GM18498 (cell line): ENCODE results near the gene MAP3K21.

Source experiments
- ATAC-seq: cut with Tn5 transposase; IDR thresholded peaks from one replicate; pipeline ENCODE4 v1.9.1; 2021; ENCODE audit warnings: mild to moderate bottlenecking, moderate library complexity; ENCODE audit not compliant: unreplicated experiment

MAP3K21 gene

GRCh38 chr1:233386336-233386735 is 58.8 kb downstream of the MAP3K21 start:
- no peak for ATAC-seq

DNA sequence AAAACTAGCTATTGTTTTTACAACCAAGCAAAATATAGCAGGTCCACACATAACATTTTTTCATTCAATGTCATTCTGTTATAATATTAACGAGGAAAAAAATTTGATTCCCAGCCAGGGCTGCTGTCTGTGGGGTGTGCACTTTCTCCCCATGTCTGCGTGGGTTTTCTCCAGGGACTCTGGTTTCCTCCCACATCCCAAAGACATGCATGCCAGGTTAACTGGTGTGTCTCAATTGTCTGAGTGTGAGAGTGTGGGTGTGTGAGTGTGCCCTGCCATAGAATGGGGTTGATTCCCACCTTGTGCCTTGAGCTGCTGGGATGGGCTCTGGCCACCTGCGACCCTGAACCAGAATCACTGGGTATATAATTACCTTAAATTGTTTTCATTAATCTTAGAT is 60.1 kb downstream of the MAP3K21 start:
- no peak for ATAC-seq

DNA sequence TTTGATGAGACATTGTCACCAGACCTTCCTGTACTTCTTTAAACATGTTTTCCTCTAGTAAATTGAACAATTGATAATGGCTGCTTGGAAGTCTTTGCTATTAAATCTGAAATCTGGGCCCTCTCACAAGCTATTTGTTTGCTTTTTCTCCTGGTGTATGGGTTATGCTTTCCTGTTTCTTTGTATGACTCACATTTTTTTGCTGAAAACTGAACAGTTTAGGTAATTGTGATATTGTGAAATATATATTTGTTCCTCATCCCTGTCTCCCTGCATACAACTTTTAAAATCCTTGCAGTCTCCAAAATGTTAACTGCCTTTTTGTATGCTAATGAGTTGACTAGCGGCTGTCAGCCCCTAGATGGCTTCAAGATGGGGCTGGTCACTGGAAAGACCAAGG is 61.6 kb downstream of the MAP3K21 start:
- no peak for ATAC-seq

GRCh38 chr1:233389893-233390292 is 62.4 kb downstream of the MAP3K21 start:
- no peak for ATAC-seq

DNA sequence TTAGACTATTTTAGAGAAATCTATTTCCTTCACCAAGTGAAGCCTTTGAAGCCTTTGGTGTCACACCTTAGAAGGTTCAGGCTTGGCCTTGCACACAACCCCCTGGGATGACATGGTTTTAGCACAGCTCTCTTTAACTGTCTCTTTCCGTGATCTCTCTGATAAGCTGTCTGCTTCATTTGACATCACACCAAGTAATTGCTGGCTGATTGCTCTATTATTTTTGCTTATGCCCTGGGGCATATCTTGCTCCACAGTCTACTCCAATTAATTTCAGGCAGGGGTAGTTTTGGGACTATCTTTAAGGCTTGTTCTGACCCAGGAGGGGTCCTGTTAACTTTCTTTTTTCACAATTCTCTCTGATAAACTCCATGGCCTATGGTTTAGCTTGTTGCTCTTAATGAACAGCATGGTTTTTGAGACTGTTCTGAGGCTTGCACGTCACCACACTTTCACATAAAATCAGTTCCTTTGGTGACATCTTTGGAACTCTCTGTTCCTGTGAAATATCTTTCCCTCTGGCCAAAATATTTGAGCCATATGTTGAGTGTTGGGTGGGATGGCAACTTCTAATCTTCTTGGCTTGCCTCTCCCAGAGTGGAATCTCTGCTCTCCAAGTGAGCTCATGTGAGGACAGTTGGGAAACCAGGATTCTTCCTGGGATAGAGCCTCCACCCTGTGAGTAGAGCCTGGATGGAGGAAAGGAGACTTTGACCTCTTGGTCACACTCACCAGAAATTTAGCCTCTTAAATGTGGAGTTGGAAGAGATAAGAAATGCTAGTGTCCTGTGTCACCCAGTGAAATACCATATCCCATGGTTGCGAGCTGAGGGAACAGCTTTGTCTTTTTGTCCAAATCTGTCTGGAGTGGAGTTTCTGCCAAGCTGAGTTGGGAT is 63.6 kb downstream of the MAP3K21 start:
- no peak for ATAC-seq

DNA sequence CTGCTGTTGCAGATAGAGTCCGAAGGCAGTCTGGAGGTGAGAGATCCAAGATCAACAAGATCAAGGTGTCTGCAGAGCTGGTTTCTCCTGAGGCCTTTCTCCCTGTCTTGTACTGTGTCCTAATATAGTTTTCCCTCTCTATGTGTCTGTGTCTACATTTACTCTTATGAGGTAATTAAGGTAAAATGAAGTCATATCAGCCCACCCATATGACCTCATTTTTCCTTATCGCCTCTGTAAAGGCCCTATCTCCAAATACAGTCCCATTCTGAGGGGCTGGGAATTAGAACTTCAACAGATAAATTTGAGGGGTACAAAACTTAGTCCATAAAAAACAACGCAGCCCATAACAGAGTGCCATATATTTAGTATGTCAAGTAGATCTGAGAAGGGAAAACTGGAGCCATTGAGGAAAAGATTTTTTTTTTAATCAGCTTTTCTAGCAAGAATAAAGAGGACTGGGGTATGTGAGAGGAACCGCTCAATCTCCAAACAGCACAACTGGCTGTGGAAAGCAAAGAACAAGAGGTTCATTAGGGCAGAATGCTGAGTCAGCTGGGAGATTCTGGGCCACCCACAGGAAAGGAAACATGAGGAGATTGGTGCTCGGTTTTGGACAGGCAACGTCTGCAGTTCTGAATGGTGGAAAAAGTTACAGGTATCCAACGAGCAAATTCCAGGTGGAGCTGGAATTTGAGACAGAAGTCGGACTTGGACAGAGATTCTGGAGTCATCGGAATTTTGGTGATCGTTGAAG is 65.7 kb downstream of the MAP3K21 start:
- no peak for ATAC-seq

DNA sequence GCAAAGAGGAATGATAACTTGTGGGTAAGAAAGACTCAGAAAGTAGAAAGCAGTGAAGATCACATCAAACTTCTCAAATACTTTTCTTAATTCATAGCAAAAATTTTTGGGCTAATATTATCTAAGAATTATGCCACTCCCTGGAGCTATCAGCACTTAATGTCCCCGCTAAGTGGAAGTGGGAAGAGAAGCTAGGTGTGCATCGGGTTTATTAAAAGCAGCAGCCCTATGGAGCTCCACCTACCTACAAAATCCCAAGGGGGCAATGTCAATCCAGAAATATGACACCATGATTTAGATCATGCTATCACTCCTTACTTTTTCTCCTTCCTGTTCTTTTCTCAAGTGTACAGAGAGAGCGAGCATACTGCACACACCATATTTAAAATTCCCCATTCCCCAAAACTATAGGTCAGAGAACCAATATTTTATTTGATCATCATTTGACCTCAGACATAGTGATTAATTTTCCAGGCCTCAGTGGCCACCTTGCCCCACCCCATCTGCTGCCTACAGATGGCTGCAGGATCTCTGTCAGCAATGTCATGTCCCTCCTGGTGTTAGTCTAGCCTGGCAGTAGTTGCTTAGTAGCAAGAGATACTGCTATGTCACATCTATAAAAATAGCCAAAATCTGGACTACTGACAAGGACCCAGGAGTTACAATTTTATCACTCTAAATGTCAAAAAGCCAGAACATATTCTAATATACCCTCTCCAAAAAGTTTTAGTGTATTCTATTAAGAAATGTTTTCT is 66.6 kb downstream of the MAP3K21 start:
- no peak for ATAC-seq

- no peak for ATAC-seq
Observed at GRCh38 chr1:233394860-233395717, 67.6 kb downstream of the MAP3K21 start.

DNA sequence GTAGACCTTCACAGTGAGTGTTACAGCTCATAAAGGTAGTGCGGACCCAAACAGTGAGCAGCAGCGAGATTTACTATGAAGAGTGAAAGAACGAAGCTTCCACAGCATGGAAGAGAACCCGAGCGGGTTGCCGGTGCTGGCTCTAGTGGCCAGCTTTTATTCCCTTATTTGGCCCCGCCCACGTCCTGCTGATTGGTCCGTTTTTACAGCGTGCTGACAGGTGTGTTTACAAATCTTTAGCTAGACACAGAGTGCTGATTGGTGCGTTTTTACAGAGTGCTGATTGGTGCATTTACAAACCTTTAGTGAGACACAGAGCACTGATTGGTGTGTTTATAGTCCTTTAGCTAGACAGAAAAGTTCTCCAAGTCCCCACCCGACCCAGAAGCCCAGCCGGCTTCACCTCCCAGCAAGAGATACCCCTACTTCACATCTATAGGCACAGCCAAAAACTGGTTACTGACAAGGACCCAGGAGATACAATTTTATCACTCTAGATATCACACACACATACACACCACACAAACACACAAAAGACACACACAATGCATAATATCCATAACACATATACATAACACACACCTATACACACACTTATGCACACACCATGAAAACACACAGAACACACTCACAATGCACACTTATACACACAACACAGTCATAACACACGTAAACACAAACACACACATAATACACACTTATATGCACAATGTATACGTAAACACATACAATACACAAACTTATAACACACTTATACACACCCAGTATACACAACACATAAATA is 68.5 kb downstream of the MAP3K21 start:
- no peak for ATAC-seq

GRCh38 chr1:233406339-233406960 is 78.9 kb downstream of the MAP3K21 start:
- no peak for ATAC-seq

GRCh38 chr1:233406994-233407631 is 79.6 kb downstream of the MAP3K21 start:
- ATAC-seq: no peak

- ATAC-seq: no peak
Observed at GRCh38 chr1:233409540-233409939, 82.0 kb downstream of the MAP3K21 start.

DNA sequence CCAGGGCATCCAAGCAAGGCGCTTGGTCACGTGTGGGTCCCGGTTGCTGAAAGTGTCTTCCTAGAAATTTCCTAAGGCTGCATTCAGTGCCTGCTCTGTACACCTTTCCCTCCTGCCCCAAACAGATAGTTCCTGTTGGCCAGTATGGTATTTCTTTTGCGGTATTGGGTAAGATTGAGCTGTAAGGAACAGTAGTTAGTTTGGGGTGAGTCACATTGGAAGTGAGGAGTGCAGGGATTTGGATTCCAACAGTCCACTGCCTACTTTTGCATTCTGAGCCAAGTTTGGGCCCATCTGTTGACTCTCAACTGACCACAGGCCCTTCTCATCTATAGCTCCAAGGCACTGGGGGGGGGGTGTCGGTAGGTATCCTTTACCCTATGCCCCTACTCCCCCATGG is 83.4 kb downstream of the MAP3K21 start:
- ATAC-seq: no peak

GRCh38 chr1:233412812-233413211 is 85.3 kb downstream of the MAP3K21 start:
- no peak for ATAC-seq

DNA sequence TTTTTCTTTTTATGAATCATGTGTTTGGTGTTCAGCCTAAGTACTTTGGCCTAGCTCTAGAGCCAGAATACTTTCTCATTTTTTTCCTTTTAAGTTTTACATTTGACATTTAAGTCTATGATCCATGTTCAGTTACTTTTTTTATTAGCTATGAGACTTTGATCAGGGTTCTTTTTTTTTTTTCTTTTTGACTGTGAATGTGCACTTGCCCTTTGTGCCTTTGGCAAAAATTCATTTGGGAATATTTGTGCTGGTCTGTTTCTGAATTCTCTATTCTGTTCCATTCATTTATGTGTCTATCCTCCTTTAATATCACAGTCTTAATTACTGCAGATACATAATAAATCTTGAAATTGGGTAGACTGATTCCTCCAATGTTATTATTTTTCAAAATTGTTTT is 93.8 kb downstream of the MAP3K21 start:
- no peak for ATAC-seq

GRCh38 chr1:233424779-233425178 is 97.3 kb downstream of the MAP3K21 start:
- no peak for ATAC-seq

- no peak for ATAC-seq
Observed at GRCh38 chr1:233427907-233428306, 100.4 kb downstream of the MAP3K21 start.

GRCh38 chr1:233431753-233432403 is 104.4 kb downstream of the MAP3K21 start:
- no peak for ATAC-seq
